ENCODE data around the gene PIGQ.

- TF ChIP-seq POLR2A (IDR thresholded peaks at IDR 0.05) (no peak), CTCF (IDR thresholded peaks at IDR 0.05) (no peak)
Observed at GRCh38 chr16:620700-621525, 51.1 kb downstream of the PIGQ start.

Measured in heart left ventricle (tissue), 13 donors.